Measurements from ENCODE around the gene PRAME. TPM values are rescaled to one million over a fixed set of nuclear protein-coding genes. Genes with fewer than 3 reads are reported as not detected.
"Not testable (repeated sequence)": the region's sequence is repeated elsewhere in the genome, so short reads cannot be mapped to it uniquely, and the experiment has no call there.

The PRAME gene
- total RNA-seq, 1 experiment from 2014 or later = not detected

DNA sequence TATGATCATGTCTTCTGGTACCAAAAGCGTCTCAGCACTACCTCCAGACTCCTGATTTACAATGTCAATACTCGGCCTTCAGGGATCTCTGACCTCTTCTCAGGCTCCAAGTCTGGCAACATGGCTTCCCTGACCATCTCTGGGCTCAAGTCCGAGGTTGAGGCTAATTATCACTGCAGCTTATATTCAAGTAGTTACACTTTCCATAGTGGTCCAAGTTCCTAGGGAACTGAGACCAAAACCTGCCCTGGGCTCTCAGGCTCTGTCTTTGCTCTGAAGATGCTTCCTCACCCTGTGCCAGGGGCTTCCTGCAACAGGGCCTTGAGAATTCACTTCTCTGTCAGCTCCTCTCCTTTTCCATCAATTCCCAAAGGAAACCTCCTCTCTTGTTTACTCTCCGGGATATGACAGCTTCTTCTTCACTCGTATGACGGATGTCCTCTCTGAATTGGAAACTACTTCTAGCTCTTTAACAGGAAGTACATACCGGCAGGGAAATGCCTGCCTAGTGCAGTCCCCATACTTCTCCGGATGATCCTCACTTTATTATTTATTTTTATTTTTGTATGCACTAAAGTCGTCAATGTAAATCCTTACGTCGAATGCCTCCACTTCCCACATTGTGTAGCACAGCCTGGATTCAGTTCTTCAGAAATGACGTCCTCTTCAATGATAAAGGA lies 29.6 kb upstream of the PRAME start:
- Histone ChIP-seq H3K27ac (no peak overlapping the region), H3K4me3 (no peak overlapping the region), H3K4me1 (no peaks in the 10 kb centered on the region), H3K36me3 (no peaks in the 10 kb centered on the region), H3K9me3 (replicated peaks) (no peaks in the 10 kb centered on the region), H3K27me3 (peaks cover 5% of the 10 kb centered on the region; the same call in 1 of the 2 replicates)
- no peak for DNase-seq

DNA sequence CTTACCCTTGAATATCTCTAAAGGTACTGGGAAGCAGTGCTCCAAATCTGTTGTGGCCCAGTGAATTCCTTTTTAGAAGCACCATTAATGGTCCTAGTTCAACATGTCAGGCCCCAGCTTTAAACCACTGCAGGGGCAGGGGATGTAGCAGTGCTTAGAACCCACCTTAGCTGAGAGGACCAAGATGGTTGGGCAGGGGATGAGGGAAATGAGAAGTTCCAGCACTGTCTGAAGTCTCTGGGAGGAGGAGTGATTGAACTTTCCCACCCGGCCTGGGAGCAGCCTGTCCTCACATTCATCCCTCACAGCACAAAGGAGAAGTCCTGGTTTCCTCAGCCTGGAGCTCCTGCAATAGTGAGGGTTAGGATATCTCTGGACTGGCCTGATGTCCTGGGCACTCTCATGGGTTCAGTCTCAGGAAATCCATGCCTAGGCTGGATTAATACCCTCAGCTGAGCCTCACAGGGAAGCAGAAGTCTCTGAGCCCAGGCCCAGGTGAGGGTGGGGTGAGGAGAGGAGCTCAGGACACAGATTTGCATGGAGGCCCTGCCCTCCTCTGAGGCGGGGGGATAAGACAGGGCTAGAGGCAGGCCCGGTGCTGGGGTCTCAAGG lies 28.6 kb upstream of the PRAME start:
- no peak for DNase-seq
- Histone ChIP-seq H3K27ac (no peak overlapping the region), H3K4me1 (no peaks in the 10 kb centered on the region), H3K4me3 (no peak overlapping the region), H3K27me3 (peaks cover 5% of the 10 kb centered on the region), H3K9me3 (replicated peaks) (no peaks in the 10 kb centered on the region), H3K36me3 (no peaks in the 10 kb centered on the region)

DNA sequence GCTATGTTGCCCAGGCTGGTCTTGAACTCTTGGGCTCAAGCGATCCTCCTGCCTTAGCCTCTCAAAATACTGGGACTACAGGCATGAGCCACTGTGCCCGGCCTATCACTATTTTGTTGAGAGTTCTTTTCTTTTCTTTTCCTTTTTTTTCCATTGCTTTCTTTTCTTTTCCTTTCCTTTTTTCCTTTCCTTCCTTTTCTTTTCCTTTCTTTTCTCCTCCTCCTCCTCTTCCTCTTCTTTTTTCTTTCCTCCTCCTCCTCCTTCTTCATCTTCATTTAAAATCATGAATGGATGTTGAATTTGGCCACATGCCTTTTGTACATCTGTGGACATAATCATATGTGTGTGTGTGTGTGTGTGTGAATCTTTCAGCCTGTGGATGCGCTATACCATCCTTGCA lies 25.7 kb upstream of the PRAME start:
- Histone ChIP-seq H3K27me3 (peaks cover 12% of the 10 kb centered on the region), H3K9me3 (replicated peaks) (no peaks in the 10 kb centered on the region), H3K36me3 (no peaks in the 10 kb centered on the region), H3K27ac (no peak overlapping the region), H3K4me1 (no peaks in the 10 kb centered on the region), H3K4me3 (no peak overlapping the region)
- DNase-seq = no peak

DNA sequence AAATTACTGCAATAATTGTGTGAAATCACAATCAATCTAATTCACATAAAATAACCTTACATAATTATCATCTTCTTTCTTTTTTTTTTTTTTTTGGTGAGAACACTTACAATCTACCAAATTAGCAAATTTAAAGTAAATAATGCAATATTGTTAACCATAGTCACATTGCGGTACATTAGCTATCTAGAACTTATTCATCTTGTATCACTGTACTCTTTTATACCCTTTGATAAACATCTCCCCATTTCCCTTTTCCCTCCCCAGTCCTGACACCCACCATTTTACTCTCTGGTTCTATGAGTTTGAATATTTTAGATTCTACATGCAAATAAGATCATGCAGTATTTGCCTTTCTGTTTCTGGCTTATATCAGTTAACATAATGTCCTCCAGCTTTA lies 24.0 kb upstream of the PRAME start:
- Histone ChIP-seq H3K4me3 (no peak overlapping the region), H3K36me3 (no peaks in the 10 kb centered on the region), H3K27me3 (peaks cover 12% of the 10 kb centered on the region), H3K4me1 (no peaks in the 10 kb centered on the region), H3K27ac (no peak overlapping the region), H3K9me3 (replicated peaks) (no peaks in the 10 kb centered on the region)
- DNase-seq = no peak

DNA sequence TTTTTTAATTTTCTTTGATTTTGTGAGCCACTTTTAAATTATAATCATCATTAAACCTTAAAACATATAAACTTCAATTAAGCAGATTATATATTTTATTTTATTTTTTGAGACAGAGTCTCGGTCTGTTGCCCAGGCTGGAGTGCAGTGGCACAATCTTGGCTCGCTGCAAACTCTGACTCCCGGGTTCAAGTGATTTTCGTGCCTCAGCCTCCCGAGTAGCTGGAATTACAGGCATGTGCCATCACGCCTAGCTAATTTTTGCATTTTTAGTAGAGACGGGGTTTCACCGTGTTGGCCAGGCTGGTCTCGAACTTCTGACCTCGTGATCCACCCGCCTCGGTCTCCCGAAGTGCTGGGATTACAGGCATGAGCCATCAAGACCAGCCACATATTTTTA lies 22.5 kb upstream of the PRAME start:
- DNase-seq; H3K36me3 ChIP-seq; H3K4me3 ChIP-seq; H3K27ac ChIP-seq; H3K4me1 ChIP-seq; H3K9me3 ChIP-seq (replicated peaks): not testable (repeated sequence)
- H3K27me3 ChIP-seq = peaks cover 12% of the 10 kb centered on the region

DNA sequence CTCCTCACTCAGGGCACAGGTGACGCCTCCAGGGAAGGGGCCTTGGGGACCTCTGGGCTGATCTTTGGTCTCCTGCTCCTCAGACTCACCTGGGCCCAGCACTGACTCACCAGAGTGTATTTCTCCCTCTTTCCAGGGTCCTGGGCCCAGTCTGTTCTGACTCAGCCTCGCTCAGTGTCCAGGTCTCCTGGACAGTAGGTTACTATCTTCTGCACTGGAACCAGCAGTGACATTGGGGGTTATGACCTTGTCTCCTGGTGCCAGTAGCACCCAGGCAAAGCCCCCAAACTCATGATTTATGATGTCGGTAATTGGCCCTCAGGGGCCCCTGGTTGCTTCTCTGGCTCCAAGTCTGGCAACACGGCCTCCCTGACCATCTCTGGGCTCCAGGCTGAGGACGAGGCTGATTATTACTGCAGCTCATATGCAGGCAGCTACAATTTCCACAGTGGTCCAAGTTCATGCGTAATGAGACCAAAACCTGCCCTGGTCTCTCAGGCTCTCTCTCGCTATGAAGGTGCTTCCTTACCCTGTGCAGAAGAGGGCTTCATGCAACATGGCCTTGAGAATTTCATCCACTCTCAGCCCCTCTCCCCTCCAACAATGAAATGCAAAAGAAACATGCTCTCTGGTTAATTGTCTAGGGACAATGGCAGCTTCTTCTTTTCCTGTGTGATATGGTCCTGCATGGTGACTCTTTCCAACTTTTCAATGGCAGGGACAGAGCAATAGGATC lies 21.0 kb upstream of the PRAME start:
- Histone ChIP-seq H3K4me1 (no peaks in the 10 kb centered on the region), H3K27me3 (peaks cover 12% of the 10 kb centered on the region), H3K9me3 (replicated peaks) (no peaks in the 10 kb centered on the region), H3K36me3 (no peaks in the 10 kb centered on the region), H3K27ac (no peak overlapping the region), H3K4me3 (no peak overlapping the region)
- DNase-seq = no peak

DNA sequence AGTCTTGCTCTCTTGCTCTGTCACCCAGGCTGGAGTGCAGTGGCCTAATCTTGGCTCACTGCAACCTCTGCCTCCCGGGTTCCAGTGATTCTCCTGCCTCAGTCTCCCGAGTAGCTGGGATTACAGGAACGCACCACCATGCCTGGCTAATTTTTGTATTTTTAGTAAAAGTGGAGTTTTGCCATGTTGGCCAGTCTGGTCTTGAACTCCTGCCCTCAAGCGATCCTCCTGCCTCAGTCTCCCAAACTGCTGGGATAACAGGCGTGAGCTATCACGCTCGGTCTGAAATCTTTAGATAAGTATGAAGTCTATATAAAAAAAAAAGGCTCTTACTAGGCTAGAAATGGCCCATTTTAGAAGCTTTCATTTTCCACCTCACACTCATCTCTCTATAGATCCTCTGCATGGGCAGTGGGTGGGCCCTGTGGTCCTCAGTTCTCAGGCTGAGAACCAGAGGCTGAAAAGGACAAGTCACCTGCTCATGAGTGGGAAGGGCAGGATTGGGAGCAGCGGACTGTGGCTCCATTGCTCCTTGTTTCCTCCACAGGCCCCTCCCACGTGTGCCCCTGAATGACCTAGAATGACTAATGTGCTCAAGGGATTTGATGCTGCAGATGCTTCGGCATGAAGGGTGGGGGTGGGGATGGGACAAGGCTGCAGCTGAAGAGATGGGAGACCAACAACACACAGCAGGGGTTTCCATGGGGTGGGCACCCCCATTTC lies 19.8 kb upstream of the PRAME start:
- Histone ChIP-seq H3K4me3 (no peak overlapping the region), H3K27me3 (peaks cover 6% of the 10 kb centered on the region; the same call in 1 of the 2 replicates)
- DNase-seq = peak; percentile 40 to 54

DNA sequence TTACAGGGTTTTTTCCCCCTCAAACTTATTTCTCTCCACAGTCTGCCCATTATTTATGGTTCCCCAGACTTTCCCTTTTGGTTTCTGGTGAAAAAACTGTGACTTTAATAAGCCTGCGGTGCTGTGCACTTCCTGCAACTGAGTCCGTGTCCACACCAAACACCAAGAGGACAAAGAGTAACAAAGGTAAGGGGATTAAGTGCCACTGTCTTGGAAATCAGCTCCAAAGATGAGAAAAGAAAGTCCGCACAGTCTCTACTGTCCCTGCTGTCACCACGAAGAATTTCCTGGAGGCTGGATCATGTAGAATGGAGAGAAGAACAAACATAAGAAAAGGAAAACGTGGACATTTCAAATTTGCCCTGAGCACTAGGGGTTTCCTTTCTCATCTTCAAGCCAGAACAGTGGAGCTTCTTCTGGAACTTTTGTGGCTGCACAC lies 17.9 kb upstream of the PRAME start:
- Histone ChIP-seq H3K36me3 (no peaks in the 10 kb centered on the region), H3K4me1 (no peaks in the 10 kb centered on the region), H3K27ac (no peak overlapping the region), H3K4me3 (no peak overlapping the region), H3K27me3 (peaks cover 7% of the 10 kb centered on the region; the same call in 1 of the 2 replicates), H3K9me3 (replicated peaks) (no peaks in the 10 kb centered on the region)
- no peak for DNase-seq

More for the DNA sequence above, 19.8 kb upstream of the PRAME start:
- Histone ChIP-seq H3K4me1 (no peaks in the 10 kb centered on the region), H3K27ac (no peak overlapping the region), H3K36me3 (no peaks in the 10 kb centered on the region), H3K9me3 (replicated peaks) (no peaks in the 10 kb centered on the region)

DNA sequence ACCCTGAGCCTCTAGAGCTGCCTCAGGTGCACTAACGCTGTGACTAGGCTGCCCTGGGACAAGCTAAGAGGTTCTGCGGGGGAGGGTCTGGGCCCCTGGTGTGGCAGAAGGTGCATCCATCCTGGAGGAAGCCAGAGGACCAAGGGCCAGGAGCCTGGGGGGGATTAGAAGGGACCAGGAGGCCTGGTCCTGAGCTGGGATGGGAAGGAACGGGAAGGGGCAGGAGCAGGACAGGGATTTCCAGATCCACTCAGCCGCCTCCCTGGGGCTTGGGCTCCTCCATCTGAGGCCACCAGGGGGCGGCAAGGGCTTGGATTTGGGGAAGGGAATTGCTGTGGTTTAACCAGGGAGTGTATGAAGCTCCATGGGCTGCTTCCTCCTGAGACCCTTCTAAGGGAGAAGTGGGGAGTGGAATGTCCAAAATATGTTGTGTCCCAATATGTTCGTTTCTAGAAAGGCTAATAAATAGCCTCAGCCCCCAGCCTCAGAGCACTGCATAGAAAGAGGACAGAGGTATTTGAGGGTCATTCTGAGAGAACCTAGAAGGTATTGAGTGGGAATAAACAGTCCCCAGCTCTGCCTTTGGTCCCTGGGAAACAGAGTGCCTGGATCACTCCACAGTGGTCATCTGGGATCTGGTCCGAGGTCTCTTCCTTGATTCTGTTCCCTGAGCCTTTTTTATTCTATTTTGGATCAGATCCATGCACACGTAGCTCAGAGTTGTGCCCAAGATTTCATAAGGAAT lies 17.4 kb upstream of the PRAME start:
- no peak overlapping the region for H3K4me3 ChIP-seq
- peak; percentile 67 to 82 for DNase-seq
- no peak overlapping the region for H3K27ac ChIP-seq
- H3K4me1 ChIP-seq = no peaks in the 10 kb centered on the region
- no peaks in the 10 kb centered on the region for H3K9me3 ChIP-seq (replicated peaks)
- H3K36me3 ChIP-seq = no peaks in the 10 kb centered on the region
- 0 out of 2 replicates have a peak, but pooled peaks cover 7% of the 10 kb centered on the region for H3K27me3 ChIP-seq

DNA sequence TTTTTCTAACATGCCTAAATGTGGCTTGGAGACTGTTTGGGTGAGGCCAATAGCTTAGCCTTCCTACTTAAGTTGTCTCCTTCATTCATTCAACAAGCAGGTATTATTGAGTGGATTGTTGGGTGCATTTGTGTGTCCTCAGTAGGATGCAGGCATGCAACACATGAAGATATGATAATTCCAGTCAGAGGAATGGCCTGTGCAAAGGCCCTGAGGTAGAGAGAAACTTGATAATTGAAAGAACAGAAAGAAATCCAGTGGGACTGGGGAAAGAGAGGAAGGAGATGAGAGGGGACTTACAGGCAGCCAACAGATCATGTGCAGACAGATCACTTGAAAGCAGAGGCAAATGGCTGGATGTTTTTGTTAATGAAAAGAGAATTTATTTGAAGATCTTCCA lies 15.3 kb upstream of the PRAME start:
- Histone ChIP-seq H3K27ac (no peak overlapping the region), H3K4me3 (no peak overlapping the region), H3K9me3 (replicated peaks) (no peaks in the 10 kb centered on the region), H3K27me3 (0 out of 2 replicates have a peak, but pooled peaks cover 7% of the 10 kb centered on the region), H3K36me3 (no peaks in the 10 kb centered on the region), H3K4me1 (no peaks in the 10 kb centered on the region)
- DNase-seq = no peak

DNA sequence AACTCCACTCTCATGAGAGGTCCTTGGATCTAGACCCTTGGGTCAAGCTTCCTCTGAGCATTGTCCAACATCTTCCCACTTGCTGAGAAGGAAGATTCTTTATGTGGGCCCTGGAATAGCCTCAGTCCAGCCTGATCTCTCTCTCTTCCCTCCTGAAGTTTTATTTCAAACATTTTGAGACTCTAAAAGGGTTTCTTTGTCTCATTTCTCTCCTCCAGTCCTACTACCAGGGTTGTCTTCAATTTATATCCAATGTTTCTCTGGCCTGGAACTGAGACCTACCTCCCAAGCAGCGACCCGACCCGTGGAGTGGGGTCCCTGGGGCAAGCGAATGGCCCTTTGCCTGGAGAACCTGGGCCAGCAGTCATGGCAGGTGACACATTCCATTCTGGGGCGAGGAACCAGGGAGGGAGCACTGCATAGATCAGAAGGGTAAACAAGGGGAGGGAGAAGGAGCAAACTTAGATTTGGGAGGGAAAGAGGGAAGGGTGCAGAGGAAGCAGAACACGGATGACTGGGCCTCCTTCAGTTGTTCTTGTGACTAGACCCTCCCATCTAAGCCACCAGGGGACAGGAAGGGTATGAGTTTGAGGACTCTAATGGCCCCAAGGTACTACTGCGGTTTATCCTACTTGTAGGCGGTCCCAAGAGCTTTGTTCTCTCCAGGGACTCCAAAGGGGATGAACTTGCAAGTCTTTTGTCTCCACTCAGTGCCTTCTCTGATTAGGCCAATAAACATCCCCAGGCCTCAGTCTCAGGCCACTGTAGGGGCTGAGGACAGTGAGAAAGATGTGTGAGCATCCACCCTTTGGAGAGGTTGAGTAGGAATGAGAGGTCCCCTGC lies 14.2 kb upstream of the PRAME start:
- no peak for DNase-seq
- Histone ChIP-seq H3K9me3 (replicated peaks) (no peaks in the 10 kb centered on the region), H3K27ac (no peak overlapping the region), H3K4me3 (no peak overlapping the region), H3K27me3 (0 out of 2 replicates have a peak, but pooled peaks cover 7% of the 10 kb centered on the region), H3K36me3 (no peaks in the 10 kb centered on the region), H3K4me1 (no peaks in the 10 kb centered on the region)

DNA sequence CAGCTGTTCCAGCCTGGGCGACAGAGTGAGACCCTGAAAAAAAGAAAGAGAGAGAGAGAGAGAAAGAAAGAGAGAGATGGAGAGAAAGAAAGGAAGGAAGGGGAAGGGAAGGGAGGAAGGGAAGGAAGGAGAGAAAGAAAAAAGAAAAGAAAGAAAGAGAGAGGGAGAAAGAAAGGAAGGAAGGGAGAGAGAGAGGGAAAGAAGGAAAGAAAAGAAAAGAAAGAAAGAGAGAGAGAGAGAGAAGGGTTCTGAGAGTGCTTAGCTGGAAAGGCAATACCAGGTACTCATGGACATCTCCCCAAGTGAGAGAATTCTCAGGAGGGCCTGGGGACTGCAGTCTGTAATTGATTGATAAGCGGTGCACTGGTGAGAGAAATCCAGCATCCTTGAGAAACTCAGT lies 12.8 kb upstream of the PRAME start:
- DNase-seq = no peak
- Histone ChIP-seq H3K4me3 (no peak overlapping the region), H3K4me1 (no peaks in the 10 kb centered on the region), H3K9me3 (replicated peaks) (no peaks in the 10 kb centered on the region), H3K27me3 (0 out of 2 replicates have a peak, but pooled peaks cover 7% of the 10 kb centered on the region), H3K36me3 (no peaks in the 10 kb centered on the region), H3K27ac (no peak overlapping the region)

DNA sequence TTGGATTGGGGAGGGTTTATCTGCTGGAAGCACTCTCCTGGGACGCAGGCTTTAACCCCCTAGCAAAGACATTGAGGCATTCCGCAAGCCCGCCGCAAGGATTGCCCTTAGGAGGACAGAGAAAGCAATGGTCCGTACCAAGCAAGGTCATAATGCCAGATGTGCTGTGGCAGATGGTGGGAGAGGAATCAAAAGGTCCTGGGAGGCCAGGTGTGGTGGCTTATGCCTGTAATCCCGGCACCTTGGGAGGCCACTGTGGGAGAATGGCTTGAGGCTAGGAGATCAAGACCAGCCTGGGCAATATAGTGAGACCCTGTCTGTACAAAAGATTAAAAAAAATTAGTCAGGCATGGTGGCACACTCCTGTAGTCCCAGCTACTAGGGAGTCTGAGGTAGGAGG lies 12.4 kb upstream of the PRAME start:
- H3K9me3 ChIP-seq (replicated peaks) = no peaks in the 10 kb centered on the region
- DNase-seq = no peak
- no peak overlapping the region for H3K27ac ChIP-seq
- no peak overlapping the region for H3K4me3 ChIP-seq
- 0 out of 2 replicates have a peak, but pooled peaks cover 7% of the 10 kb centered on the region for H3K27me3 ChIP-seq
- no peaks in the 10 kb centered on the region for H3K36me3 ChIP-seq
- H3K4me1 ChIP-seq = no peaks in the 10 kb centered on the region

Measured in SJCRH30 (cell line).